GM18951 (cell line): ENCODE data around the gene NUP188.

Source experiments
- POLR2A ChIP-seq: IDR thresholded peaks from 4 replicates; pipeline ENCODE4 v1.6.1; 2011; ENCODE audit warnings: mild to moderate bottlenecking; ENCODE audit not compliant: insufficient read length, insufficient read depth; ENCODE audit errors: extremely low read depth
- in situ Hi-C: fragments of 300-500 bp; cut with MboI; formaldehyde crosslinking; loops from one replicate; pipeline ENCODE4 v1.12.0; 2022; ENCODE audit warnings: low sequenced_read_pairs, mixed read lengths, inconsistent platforms; ENCODE audit not compliant: unreplicated experiment

The NUP188 gene

DNA sequence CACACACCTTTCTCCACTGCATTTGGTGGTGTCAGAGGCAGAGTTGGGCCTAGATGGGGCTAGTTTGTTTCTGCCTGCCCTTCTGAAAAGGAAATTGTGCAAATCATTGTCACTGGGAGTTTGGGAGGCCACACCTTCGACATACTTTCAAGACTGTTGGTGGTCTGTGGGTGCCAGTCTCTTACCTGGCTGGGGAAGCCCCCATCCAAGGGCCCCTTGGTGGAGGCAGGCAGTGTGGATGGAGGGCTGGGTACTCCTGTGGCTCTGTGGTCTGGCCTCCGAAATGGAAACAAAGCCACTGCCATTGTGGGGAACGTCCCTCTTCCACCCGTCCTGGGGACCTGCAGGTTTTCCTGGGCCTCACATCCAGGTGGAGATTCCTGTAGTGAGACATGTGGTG lies 37.6 kb upstream of the NUP188 start:
- in situ Hi-C loops = no loop called here
- TF ChIP-seq POLR2A = no peak

DNA sequence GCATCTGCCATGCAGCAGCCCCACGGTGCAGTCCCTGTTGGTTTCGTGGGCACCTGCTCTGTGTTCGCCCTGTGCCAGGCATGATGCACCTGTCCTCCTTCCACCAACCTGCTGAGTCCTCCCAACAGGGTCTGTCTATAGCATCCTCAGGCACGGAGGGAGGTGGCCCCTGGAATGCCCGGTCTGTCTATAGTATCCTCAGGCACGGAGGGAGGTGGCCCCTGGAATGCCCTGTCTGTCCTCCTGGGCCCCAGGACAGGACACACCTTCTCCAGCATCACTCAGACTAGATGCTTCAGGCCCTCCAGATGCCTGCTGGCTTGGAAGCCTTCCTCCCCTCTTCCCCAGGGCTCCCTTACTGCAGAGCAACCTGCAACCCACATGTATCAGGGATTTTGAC lies 36.6 kb upstream of the NUP188 start:
- TF ChIP-seq POLR2A = no peak
- in situ Hi-C loops = no loop called here

DNA sequence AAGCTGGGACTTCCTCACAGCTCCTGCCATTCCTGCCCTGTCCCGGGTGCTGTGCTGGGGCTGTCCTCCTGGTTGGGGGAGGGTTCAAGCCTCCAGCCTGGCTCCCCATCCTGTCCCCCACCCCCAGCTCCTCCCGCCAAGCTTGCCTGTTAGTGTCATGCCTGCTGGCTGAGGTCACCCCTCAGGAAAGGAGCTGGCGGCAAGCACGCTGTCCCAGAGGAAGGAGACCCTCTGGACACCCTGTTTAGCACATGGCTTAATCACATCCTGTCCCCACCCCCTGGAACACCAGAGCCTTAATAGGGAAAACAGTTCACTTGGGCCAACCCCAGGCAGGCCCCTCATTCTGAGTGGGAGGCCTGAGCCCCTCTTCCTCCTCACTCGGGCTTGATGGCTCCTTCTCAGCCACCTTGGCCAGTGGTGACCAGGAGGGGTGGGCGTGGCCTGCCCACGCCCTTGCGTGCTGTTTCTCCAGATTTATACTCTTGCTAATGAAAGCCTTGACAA lies 35.9 kb upstream of the NUP188 start:
- TF ChIP-seq POLR2A = no peak
- in situ Hi-C loops = no loop called here

DNA sequence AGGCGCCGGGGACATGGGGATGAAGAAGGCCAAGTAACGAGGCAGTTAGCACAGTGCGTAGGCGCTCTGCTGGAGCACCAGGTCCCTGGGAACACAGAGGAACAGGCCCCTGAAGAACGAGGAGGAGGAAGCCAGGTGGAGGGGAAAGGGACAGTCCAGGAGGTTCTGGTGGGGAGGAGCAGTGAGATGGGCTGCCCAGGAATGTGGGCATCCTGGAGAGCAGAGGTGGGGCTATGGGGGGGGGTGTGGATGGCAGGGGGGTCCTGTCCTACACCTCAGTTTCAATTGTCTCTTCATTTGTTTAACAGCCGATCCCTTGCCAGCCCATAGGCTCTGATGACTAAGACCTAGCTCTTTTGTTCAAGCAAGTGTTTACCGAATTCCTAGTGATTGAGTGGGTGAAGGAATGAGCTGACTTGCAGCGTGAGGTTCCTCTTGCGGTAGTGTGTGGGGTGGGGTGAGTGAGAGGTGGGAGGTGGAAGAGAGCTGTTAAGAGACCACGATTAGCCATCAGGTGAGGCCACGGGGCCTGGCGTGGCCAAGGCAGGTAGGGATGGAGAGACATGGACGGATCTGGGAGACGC lies 35.1 kb upstream of the NUP188 start:
- no peak for TF ChIP-seq POLR2A
- in situ Hi-C loops = no loop called here

DNA sequence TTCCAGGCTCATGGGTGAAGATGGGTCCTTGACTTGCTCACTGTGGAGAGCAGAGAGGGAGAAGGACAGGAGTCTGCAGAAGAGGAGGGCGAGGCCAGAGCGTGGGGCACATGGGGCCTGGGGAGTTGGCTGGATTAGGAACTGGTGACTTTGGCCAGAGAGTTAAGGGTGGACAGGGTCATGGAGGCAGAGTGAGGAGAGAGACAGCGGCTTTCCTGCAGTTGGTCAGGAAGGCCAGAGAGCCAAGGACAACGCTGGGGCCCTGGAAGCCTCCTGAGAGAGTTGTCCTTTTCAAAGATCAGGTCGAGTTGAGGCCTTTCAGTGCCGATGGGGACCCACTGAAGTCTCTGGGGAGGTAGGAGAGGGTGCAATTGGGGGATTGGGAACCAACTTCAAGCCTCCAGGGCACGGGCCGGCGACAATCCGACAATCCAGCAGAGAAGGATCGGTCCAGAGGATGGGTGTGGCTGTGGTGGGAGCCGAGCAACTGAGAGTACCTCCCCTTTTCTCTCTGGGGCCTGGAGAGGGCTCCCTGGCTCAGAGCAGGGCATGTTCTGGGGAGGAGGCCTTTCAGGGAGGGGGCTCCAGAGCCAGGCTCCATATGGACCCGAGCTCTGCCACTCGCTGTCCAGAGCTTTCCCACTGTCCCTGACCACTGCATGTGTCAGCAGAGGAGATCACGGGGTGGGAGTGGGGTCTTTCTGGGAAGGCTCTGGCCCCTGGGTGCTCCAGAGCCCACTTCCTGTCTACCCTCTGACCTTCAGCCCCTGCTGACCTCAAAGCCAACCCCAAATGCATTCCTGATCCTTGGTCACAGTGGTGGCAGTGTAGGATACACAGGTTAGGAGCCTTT lies 34.2 kb upstream of the NUP188 start:
- in situ Hi-C loops = no loop called here
- no peak for TF ChIP-seq POLR2A

DNA sequence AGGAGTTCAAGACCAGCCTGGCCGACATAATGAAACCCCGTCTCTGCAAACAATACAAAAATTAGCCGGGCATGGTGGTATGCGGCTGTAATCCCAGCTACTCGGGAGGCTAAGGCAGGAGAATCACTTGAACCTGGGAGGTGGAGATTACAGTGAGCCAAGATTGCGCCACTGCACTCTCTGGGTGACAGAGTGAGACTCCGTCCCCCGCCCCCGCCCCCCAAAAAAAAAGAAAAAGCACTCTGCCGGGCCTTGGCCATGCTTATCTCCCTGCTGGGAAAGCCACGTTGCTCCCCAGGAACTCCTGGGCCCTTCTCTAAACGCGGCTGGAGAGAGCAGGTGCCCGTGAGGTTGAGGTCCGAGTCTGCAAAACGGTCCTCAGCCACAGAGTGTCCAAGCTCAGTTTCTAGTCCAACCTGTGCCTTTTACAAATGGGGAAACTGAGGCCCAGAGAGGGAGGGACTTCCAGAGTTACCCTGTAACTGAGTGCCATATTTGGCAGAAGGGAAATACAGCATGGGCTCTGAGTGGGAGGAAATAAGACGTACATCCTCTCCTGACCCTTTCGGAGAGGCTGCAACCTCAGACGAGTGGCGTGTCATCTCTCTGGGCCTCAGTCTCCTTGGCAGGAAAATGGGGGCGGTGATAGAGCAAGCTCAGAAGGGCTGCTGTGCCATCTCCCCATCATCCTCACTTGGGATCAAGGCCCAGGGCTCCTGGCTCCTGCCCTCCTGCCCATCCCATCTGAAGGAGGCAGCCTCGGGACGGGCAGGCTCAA lies 33.3 kb upstream of the NUP188 start:
- in situ Hi-C loops = no loop called here
- no peak for TF ChIP-seq POLR2A

DNA sequence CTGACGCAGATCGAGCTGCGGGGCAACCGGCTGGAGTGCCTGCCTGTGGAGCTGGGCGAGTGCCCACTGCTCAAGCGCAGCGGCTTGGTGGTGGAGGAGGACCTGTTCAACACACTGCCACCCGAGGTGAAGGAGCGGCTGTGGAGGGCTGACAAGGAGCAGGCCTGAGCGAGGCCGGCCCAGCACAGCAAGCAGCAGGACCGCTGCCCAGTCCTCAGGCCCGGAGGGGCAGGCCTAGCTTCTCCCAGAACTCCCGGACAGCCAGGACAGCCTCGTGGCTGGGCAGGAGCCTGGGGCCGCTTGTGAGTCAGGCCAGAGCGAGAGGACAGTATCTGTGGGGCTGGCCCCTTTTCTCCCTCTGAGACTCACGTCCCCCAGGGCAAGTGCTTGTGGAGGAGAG lies 31.3 kb upstream of the NUP188 start:
- in situ Hi-C loops = no loop called here
- TF ChIP-seq POLR2A = no peak

DNA sequence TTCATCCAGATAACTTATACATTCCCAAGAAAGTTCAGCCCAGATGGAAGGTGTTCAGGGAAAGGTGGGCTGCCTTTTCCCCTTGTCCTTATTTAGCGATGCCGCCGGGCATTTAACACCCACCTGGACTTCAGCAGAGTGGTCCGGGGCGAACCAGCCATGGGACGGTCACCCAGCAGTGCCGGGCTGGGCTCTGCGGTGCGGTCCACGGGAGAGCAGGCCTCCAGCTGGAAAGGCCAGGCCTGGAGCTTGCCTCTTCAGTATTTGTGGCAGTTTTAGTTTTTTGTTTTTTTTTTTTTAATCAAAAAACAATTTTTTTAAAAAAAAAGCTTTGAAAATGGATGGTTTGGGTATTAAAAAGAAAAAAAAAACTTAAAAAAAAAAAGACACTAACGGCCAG lies 30.8 kb upstream of the NUP188 start:
- TF ChIP-seq POLR2A = no peak
- in situ Hi-C loops = no loop called here

DNA sequence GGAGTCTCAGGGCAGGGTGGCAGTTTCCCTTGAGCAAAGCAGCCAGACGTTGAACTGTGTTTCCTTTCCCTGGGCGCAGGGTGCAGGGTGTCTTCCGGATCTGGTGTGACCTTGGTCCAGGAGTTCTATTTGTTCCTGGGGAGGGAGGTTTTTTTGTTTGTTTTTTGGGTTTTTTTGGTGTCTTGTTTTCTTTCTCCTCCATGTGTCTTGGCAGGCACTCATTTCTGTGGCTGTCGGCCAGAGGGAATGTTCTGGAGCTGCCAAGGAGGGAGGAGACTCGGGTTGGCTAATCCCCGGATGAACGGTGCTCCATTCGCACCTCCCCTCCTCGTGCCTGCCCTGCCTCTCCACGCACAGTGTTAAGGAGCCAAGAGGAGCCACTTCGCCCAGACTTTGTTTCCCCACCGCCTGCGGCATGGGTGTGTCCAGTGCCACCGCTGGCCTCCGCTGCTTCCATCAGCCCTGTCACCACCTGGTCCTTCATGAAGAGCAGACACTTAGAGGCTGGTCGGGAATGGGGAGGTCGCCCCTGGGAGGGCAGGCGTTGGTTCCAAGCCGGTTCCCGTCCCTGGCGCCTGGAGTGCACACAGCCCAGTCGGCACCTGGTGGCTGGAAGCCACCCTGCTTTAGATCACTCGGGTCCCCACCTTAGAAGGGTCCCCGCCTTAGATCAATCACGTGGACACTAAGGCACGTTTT lies 30.2 kb upstream of the NUP188 start:
- in situ Hi-C loops = no loop called here
- no peak for TF ChIP-seq POLR2A

DNA sequence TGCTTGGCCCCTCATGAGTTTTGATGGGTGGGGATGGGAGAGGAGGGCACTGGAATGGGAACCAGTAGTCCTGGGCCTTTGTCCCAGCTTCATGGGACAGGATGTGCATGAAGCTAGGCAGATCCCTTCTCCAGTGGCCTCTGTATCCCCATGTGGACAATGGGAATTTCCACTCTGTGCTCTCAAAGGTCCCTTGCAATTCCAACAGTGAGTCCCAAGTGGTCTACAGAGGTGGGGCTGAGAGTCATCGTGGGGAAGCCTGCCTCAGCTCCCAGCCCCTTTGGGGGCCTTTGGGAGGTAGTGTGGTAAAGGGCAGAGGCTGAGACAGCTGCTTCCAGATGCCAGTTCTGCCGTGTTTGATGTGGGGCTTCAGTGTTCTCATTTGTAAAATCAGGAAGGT lies 28.6 kb upstream of the NUP188 start:
- TF ChIP-seq POLR2A = no peak
- in situ Hi-C loops = no loop called here

DNA sequence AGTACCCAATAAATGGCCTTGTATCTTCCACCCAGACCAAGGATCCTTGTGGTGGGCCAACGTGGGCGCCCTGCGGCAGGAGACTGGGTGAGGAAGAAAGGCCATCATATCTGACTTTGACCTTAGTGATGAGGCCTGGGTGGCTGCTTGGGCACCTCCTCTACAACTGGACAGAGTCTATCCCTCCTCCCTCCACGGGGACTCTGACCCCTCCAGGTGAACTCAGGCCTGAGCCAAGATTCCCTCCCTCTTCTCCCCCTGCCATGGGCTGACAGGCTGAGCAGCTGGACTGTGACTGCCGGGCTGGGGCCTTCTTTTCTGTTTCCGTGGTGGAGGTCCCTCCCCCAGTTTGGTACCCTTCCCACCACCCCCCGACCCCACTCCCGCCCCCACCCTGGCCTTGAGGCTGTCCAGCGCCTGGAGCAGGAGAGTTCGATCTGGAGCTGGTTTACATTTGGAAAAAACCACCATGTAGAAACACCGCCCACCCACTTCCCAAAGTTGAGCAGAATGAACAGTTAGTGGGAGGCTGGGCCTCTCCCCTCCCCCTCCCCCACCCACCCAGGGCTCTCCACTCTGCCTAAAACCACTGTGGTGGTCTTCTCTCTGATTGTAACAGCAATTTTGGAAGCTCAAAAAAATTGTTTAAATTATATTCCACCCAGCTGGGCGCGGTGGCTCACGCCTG lies 28.0 kb upstream of the NUP188 start:
- TF ChIP-seq POLR2A = no peak
- in situ Hi-C loops = no loop called here

DNA sequence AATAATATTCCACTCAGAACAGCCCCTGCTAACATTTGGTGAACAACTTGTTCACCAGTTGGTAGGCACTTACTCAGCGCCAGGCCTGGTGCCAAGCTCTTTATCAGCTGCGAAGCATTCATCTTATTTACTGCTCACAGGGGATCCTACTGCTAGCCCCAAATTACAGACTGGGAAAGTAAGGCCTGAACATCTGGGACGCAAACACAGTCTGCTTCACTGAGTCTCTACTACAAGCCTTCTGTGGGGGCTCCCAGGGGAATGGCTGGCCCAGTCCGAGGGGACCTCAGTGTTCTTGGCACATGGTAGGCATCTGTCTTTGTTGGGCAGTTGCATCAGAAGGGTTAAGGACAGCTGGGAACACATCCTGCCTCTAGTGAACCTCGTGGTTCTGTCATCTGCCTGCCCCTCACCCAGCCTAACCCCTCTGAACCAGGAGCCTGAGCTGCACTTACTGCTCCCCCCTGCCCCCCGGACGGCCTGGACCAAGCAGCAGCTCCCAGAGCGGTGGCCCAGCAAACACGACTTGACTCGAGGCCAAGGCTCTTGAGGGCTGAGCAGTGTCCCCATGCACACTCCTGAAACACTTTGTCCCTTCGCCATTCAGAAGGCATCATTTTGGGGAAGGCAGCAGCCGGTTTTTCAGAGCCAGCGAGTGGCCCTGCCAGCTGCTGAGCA lies 27.0 kb upstream of the NUP188 start, which contains the start of gene PHYHD1:
Gene PHYHD1 (plus strand): TSS at position 602 of the 678 bp plus-strand sequence. CDS start 1,342 bp downstream, outside the sequence.
- TF ChIP-seq POLR2A = no peak
- in situ Hi-C loops = no loop called here
